GM13977 (cell line): Measurements from ENCODE around the gene ST14.

Experiments
- DNase-seq: peaks from one replicate; pipeline ENCODE4 v3.0.0; 2012; ENCODE audit warnings: low spot score
- CTCF ChIP-seq: IDR thresholded peaks from 2 replicates; pipeline ENCODE4 v1.5.1; 2012; ENCODE audit warnings: mild to moderate bottlenecking, control low read depth; ENCODE audit not compliant: insufficient read depth; ENCODE audit errors: extremely low read depth, missing control alignments
- in situ Hi-C: fragments of 300-500 bp; cut with MboI; formaldehyde crosslinking; loops from one replicate; pipeline ENCODE4 v1.12.0; 2022; ENCODE audit warnings: low sequenced_read_pairs, low pct_unique_long_range_greater_than_20kb, mixed read lengths, inconsistent platforms; ENCODE audit not compliant: unreplicated experiment

Gene ST14

GRCh38 chr11:130159657-130160497 lies at the start of gene ST14:
Gene ST14 (plus strand): TSS chr11:130159782. CDS start chr11:130159980, 198 bp downstream.
- in situ Hi-C loops: no loop called here
- TF ChIP-seq CTCF: no peak
- peak; percentile 54 for DNase-seq

GRCh38 chr11:130110339-130111108 lies 49.1 kb upstream of the ST14 start:
- no peak for TF ChIP-seq CTCF
- no peak for DNase-seq
- in situ Hi-C loops: no loop called here

- no peak for TF ChIP-seq CTCF
- in situ Hi-C loops: no loop called here
- DNase-seq: no peak
These were observed 47.3 kb upstream of the ST14 start for GRCh38 chr11:130112071-130112830.

- in situ Hi-C loops: no loop called here
- no peak for DNase-seq
- no peak for TF ChIP-seq CTCF
These were observed 45.3 kb upstream of the ST14 start for GRCh38 chr11:130114281-130114680.

GRCh38 chr11:130114726-130115125 lies 44.9 kb upstream of the ST14 start:
- no peak for DNase-seq
- in situ Hi-C loops: no loop called here
- no peak for TF ChIP-seq CTCF

- in situ Hi-C loops: no loop called here
- no peak for DNase-seq
- no peak for TF ChIP-seq CTCF
These were observed 44.4 kb upstream of the ST14 start for GRCh38 chr11:130115218-130115617.
